Retinal pigment epithelial cell (primary cell): ENCODE results near the gene RRP8.

Source experiments
- DNase-seq: peaks from one replicate; pipeline ENCODE4 v3.0.0-alpha.2; 2010; ENCODE audit warnings: low read depth
- H3K4me3 ChIP-seq: 2 replicates; pipeline ENCODE4 v1.5.1; 2011; ENCODE audit warnings: mild to moderate bottlenecking, low read length, control low read depth, moderate library complexity
- TF ChIP-seq, protein P1 (sequence below): conservative IDR thresholded peaks from 2 replicates; pipeline ENCODE4 v1.5.1; 2011; ENCODE audit warnings: low read depth, low read length, control low read depth, inconsistent platforms

RRP8 gene

DNA sequence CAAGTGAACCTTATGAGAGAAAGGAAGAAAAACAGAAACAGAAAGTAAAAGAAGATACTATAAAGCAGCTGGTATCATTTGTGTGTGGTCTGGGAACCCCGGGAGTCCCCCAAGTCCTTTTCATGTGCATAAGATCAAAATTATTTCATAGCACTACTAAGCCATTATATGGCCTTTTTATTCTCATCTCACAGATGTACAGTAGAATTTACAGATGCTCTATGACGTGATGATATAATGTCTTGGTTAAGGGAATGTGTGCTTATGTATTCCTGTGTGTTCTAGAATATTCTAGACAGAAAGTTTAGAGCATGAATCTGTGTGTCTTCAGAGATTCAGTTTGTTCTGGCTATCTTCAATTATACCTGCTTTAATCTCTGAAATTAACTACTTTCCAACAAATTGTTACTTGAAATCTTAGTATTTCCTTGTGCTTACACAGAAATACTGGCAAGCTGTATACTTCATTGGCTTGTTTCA lies 24.4 kb upstream of the RRP8 start:
- DNase-seq, result no peak
- H3K4me3 ChIP-seq, result no peak overlapping the region
- TF ChIP-seq, protein P1, sequence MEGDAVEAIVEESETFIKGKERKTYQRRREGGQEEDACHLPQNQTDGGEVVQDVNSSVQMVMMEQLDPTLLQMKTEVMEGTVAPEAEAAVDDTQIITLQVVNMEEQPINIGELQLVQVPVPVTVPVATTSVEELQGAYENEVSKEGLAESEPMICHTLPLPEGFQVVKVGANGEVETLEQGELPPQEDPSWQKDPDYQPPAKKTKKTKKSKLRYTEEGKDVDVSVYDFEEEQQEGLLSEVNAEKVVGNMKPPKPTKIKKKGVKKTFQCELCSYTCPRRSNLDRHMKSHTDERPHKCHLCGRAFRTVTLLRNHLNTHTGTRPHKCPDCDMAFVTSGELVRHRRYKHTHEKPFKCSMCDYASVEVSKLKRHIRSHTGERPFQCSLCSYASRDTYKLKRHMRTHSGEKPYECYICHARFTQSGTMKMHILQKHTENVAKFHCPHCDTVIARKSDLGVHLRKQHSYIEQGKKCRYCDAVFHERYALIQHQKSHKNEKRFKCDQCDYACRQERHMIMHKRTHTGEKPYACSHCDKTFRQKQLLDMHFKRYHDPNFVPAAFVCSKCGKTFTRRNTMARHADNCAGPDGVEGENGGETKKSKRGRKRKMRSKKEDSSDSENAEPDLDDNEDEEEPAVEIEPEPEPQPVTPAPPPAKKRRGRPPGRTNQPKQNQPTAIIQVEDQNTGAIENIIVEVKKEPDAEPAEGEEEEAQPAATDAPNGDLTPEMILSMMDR, result no peak

DNA sequence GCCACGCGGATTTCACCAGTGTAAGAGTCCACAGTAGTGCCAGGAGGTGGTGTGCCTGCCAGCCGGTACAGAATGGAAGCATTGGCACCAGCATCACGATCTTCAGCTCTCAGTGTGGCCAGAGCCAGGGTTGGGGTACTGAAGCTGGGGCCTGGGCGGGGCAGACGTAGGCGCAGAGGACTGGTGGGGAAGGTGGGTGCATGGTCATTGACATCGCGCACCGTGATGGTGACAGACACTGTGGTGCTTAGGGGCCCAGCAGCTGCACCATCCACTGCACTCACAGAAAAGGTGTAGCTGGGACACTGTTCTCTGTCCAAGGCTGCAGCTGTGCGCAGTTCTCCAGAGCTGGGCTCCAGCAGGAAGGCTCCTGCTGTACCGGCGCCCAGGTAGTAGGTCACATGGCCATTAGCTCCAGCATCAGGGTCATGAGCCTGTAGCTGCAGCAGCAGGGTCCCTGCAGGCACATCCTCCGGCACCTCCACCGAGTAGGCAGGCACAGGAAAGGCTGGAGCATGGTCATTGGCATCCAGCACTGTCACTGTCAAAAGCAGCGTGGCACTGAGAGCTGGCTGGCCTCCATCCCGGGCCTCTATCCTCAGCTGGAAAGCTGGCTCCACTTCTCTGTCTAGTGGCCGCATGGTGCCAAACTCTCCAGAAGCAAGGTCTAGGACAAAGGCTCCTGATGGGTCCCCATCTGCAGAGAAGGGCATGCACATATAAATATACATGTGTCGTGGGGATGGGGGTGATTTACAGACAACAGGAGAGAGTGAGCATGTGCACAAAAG lies 23.8 kb upstream of the RRP8 start:
- no peak overlapping the region for H3K4me3 ChIP-seq
- DNase-seq, result no peak
- TF ChIP-seq, protein P1, result no peak

DNA sequence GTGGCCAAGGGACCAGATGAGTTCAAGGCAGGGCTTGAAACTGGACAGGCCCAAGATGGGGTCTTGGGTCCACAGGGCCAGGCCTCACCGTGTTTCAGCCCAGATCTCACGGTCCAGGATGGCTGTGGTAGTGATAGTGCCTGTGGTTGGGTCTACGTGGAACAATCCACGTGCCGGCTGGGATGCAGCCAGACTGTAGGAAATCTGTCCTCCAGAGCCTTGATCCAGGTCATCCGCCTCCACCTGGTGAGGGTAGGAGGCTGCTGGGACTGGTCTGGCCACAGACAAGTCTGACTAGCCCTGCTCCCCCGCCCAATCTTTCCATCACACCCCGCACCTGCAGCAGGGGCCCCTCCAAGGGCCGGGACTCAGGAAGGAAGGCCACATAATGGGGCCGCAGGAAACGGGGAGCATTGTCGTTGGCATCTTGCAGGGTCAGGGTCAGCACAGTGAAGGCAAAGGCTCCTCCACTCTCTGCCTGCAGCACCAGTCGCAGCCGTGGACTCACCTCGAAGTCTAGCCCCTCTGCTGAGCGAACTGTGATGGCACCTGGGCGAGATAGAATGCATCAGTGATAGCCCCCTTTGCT lies 22.5 kb upstream of the RRP8 start:
- TF ChIP-seq, protein P1, result no peak
- no peak for DNase-seq
- no peak overlapping the region for H3K4me3 ChIP-seq

DNA sequence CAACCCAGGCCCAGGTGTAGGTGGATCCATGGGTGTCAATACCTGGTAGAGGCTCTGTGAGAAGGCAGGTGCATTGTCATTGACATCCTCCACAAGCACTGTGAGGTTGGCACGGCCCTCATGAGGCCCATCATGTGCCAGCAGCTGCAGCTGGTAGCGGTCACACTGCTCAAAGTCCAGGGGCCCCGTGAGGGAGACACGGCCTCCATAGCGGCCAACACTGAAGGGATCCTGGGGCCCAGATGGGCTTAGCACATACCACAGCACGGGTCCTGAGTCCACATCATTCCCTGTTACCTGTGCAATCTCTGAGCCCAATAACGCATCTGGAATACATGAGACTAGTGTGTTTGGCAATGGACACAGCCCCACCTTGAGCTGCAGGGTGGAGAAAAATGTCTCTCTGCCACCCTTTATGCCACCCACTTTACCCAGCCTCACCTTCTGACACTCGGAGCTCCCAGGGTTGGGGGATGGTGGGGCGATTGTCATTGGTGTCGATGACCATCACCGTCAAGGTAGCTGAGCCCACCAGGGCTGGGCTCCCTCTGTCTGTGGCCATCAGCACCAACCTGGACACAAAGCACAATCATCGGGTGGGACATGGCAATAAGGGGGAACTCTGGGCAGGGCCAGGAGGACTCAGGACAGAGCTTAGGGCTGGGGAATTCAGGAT lies 21.9 kb upstream of the RRP8 start:
- no peak for DNase-seq
- TF ChIP-seq, protein P1, result no peak
- no peak overlapping the region for H3K4me3 ChIP-seq

DNA sequence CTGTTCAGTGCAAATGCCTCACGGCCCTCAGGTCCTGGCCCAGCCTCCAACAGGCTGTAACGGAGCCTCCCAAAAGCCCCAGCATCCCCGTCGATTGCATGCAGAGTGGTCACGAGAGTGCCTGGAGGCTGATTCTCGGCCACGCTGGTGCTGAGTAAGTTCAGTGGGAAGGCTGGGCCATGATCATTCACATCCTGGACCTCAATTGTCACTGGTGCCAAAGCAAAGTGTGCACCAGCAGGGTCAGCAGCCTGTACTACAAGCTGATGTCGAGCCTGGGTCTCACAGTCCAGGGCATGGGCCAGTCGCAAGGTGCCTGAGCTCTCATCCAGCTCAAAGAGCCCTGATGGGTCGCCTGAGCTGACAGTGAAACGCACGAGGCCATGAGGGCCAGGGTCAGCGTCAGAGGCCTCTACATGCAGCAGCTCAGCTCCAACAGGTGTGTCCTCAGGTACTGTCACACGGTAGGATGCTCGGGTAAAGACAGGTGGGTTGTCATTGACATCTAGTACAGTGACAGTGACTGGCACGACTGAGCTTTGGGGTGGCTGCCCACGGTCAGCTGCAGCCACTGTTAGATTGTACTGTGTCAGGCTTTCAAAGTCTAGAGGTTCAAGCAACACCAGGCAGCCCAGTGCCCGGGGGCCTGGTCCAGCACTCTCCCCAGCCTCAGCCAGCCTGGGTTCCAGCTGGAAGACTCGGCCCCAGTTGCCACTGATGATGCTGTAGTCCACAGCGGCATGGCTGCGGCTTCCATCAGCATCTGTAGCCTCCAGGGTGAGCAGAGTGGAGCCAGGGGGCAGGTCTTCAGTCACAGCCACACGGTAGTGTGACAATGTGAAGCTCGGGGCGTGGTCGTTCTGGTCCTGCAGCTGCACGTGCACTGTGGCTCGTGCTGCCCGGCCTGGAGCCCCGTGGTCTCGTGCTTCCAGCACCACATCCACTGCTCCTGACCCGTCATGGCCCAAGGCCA lies 20.3 kb upstream of the RRP8 start:
- TF ChIP-seq, protein P1, result no peak
- H3K4me3 ChIP-seq, result no peak overlapping the region
- no peak for DNase-seq

DNA sequence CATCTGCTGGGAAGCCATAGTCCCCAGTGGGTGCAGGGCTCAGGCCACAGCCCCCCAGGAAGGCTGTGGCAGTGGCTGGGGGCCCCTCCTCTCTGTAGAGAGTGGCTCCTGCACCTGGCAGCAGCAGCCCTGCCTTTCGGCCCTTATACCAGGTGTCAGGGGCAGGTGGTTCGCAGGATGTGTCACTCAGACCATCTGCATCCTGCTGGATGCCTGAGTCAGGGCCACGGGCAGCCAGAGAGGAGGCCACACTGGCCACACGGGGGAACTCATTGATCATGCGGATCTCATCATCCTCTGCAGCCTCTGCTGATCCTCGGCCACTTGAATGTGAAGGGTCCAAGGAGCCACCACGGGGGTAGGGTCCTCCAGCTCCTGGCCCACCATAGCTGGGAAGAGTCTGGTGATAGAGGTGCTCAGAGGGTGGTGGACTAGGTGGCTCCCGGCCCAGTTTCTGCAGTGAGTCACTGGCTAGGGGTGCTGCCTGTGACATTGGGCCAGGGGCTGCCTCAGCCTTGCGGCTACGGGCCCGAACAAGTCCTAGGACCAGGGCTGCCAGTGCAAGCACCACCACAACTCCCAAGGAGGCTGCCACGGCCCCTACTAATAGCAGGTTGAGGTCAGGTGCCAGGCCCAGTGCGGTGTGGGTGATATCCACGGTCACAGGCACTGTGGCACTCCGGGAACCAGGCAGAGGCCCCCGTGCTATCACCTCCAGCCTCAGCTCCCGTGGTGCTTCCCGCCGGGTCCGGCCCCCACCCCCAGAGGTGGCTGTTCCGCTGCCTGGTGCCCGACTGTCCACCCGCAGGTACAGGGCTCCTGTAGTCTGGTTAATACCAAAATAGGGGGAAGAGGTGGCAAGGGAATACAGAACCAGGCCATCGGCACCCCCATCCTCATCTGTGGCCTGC lies 19.1 kb upstream of the RRP8 start:
- DNase-seq, result no peak
- no peak overlapping the region for H3K4me3 ChIP-seq
- TF ChIP-seq, protein P1, result no peak
